Osteoblast (primary cell): ENCODE results near the gene KRT6C. TPM values are rescaled to one million over a fixed set of nuclear protein-coding genes. Genes with fewer than 3 reads are reported as not detected.

Experiments
- DNase-seq: peaks from one replicate; pipeline ENCODE4 v3.0.0; 2011; ENCODE audit warnings: low spot score, mixed read lengths; ENCODE audit not compliant: insufficient read length; ENCODE audit errors: missing footprints
- H2AFZ ChIP-seq: 2 replicates; pipeline ENCODE4 v1.6.0; 2011; ENCODE audit warnings: mild to moderate bottlenecking, low read length
- H3K27ac ChIP-seq: 2 replicates; pipeline ENCODE4 v1.5.1; 2011; ENCODE audit warnings: mild to moderate bottlenecking, low read depth, low read length, moderate library complexity
- H3K27me3 ChIP-seq: 2 replicates; pipeline ENCODE4 v1.6.0; 2012; ENCODE audit warnings: mild to moderate bottlenecking, control low read depth, inconsistent platforms, low read length, moderate library complexity; ENCODE audit not compliant: insufficient read depth
- H3K36me3 ChIP-seq: 2 replicates; pipeline ENCODE4 v1.5.1; 2011; ENCODE audit warnings: mild to moderate bottlenecking, low read length, control low read depth, moderate library complexity; ENCODE audit not compliant: insufficient read depth
- H3K4me1 ChIP-seq: 2 replicates; pipeline ENCODE4 v1.5.1; 2011; ENCODE audit warnings: mild to moderate bottlenecking, low read length, control low read depth, moderate library complexity; ENCODE audit not compliant: insufficient read depth
- H3K4me2 ChIP-seq: 2 replicates; pipeline ENCODE4 v1.6.0; 2011; ENCODE audit warnings: mild to moderate bottlenecking, low read length; ENCODE audit not compliant: insufficient read depth
- H3K4me3 ChIP-seq: fragments of 200-600 bp; sonication (generic); 3 replicates; pipeline ENCODE4 v1.5.1; 2012; ENCODE audit warnings: mild to moderate bottlenecking, low read length, inconsistent platforms; ENCODE audit not compliant: insufficient read depth
- H3K79me2 ChIP-seq: 2 replicates; pipeline ENCODE4 v1.6.0; 2012; ENCODE audit warnings: mild to moderate bottlenecking, low read length, control low read depth, inconsistent platforms; ENCODE audit not compliant: insufficient read depth
- H3K9me3 ChIP-seq: 2 replicates; pipeline ENCODE4 v1.5.1; 2011; ENCODE audit warnings: low read depth, low read length, control low read depth
- H4K20me1 ChIP-seq: 2 replicates; pipeline ENCODE4 v1.6.0; 2012; ENCODE audit warnings: mild to moderate bottlenecking, low read length, control low read depth; ENCODE audit not compliant: insufficient read depth
- CTCF ChIP-seq: IDR thresholded peaks from 2 replicates; pipeline ENCODE4 v1.5.1; 2011; ENCODE audit warnings: mild to moderate bottlenecking, low read depth, low read length, moderate library complexity; ENCODE audit errors: extremely low read depth
- total RNA-seq: library from RNA; depleted of rRNA; stranded (reverse); fragments of >200 nt; gene quantifications from 2 replicates; pipeline ENCODE4 v1.2.3, GENCODE V29; 2012

Gene KRT6C
- total RNA-seq, 1 donor: not detected

GRCh38 chr12:52498946-52499345 lies 25.3 kb upstream of the KRT6C start:
- H3K4me1 ChIP-seq: peaks cover 65% of the 10 kb centered on the region
- no peak overlapping the region for H2AFZ ChIP-seq
- no peak overlapping the region for H3K4me3 ChIP-seq
- no peak for DNase-seq
- H3K36me3 ChIP-seq: no peaks in the 10 kb centered on the region
- H4K20me1 ChIP-seq: no peaks in the 10 kb centered on the region
- no peak for TF ChIP-seq CTCF
- H3K27ac ChIP-seq: peak overlapping the region; percentile 82
- H3K79me2 ChIP-seq: no peaks in the 10 kb centered on the region
- no peaks in the 10 kb centered on the region for H3K27me3 ChIP-seq
- no peak overlapping the region for H3K4me2 ChIP-seq
- no peaks in the 10 kb centered on the region for H3K9me3 ChIP-seq

- H4K20me1 ChIP-seq: no peaks in the 10 kb centered on the region
Measured at GRCh38 chr12:52497975-52498374, 24.4 kb upstream of the KRT6C start.

GRCh38 chr12:52496590-52497071 lies 23.0 kb upstream of the KRT6C start:
- no peaks in the 10 kb centered on the region for H3K9me3 ChIP-seq
- no peak overlapping the region for H2AFZ ChIP-seq
- H3K27me3 ChIP-seq: peaks cover 6% of the 10 kb centered on the region
- no peak overlapping the region for H3K4me3 ChIP-seq
- DNase-seq: peak; percentile 80
- no peaks in the 10 kb centered on the region for H3K36me3 ChIP-seq
- peak overlapping the region; percentile 78 for H3K27ac ChIP-seq
- no peaks in the 10 kb centered on the region for H3K79me2 ChIP-seq
- H3K4me2 ChIP-seq: peak overlapping the region; percentile 25
- TF ChIP-seq CTCF: no peak
- H3K4me1 ChIP-seq: peaks cover 66% of the 10 kb centered on the region
- H4K20me1 ChIP-seq: no peaks in the 10 kb centered on the region

More at GRCh38 chr12:52497975-52498374, 24.4 kb upstream of the KRT6C start:
- Histone ChIP-seq H3K4me1 (peaks cover 69% of the 10 kb centered on the region), H3K27ac (no peak overlapping the region), H3K27me3 (no peaks in the 10 kb centered on the region), H3K4me3 (no peak overlapping the region), H3K79me2 (no peaks in the 10 kb centered on the region), H3K9me3 (no peaks in the 10 kb centered on the region), H3K4me2 (no peak overlapping the region), H2AFZ (no peak overlapping the region), H3K36me3 (no peaks in the 10 kb centered on the region)
- no peak for TF ChIP-seq CTCF
- DNase-seq: no peak

GRCh38 chr12:52496054-52496453 lies 22.4 kb upstream of the KRT6C start:
- Histone ChIP-seq H4K20me1 (no peaks in the 10 kb centered on the region), H3K4me3 (no peak overlapping the region), H3K79me2 (no peaks in the 10 kb centered on the region), H3K9me3 (no peaks in the 10 kb centered on the region), H3K4me2 (peak overlapping the region; percentile 25), H2AFZ (no peak overlapping the region), H3K27me3 (peaks cover 9% of the 10 kb centered on the region), H3K36me3 (no peaks in the 10 kb centered on the region), H3K4me1 (peaks cover 61% of the 10 kb centered on the region), H3K27ac (peak overlapping the region; percentile 78)
- no peak for TF ChIP-seq CTCF
- DNase-seq: no peak
